22Rv1 (cell line): Measurements from ENCODE around the gene MYO15B.

Experiments
- CTCF ChIP-seq: fragments of 450-650 bp; IDR thresholded peaks from 2 replicates; pipeline ENCODE4 v1.5.1; 2017; ENCODE audit warnings: mild to moderate bottlenecking
- ZFX ChIP-seq: fragments of 450-650 bp; IDR thresholded peaks from 2 replicates; pipeline ENCODE4 v1.6.1; 2017; ENCODE audit warnings: antibody characterized with exemption, borderline replicate concordance

DNA sequence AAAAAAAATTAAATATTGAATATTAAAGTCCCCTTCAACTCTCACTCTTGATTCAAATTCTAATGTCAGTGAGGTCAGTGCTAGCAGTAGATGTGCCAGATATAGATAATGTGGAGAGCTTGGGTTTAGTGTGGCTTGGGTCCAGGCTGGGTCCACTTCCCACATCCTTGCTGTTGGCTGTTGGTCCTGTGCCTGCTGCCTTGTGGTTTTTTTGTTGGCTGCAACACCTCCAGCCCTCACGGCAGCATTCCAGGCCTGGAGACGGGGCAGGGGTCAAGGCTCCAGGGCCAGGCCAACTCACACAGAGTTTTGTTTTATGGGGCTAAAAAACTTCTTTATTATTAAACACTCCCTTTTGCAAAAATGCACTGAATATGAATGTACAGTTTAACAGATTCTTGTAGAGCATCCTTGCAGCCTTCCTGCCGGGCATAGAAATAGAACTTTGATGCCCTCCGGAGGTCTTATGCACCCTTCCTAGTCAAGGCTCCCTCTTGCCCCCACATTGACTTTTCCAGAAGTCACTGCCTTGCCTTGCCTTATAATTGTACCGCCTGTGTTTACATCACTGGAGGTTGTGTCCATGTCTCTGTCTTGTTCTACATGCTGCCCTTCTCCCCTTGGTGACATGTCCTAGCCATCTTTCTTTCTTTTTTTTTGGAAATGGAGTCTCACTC, 25.5 kb upstream of the MYO15B start:
- TF ChIP-seq CTCF (no peak), ZFX (no peak)
